Measurements from ENCODE around the gene MKNK1.

The MKNK1 gene

DNA sequence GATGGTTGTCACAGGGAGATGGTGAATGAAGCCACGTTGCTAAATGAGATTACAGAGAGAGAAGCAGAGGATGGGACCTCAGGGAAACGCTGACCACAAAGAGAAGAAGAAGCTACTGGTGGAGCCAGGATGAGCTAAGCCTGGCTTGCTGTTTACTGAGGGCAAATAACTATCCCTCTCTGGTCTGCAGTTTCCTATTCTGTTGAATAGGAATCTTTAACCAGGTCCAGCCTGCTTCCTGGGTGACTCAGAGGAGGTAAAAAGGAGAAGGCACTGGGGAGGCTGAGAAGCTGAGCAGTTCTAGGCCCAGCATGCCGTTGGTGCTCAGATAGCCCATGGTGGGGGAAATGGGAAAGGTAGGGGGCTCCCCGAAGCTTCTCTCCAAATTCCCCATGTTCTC, 84.9 kb downstream of the MKNK1 start:
- H3K9ac ChIP-seq (ENCODE audit: low read length): no peak overlapping the region
- H3K4me3 ChIP-seq (ENCODE audit: low read length): no peak overlapping the region
- H3K36me3 ChIP-seq (ENCODE audit: control insufficient read depth, insufficient read depth, low read length): no peaks in the 10 kb centered on the region
- no peaks in the 10 kb centered on the region for H3K9me3 ChIP-seq (ENCODE audit: control insufficient read depth, low read length)
- H3K4me1 ChIP-seq (ENCODE audit: control insufficient read depth, insufficient read depth, low read length): peaks cover 44% of the 10 kb centered on the region
- no peaks in the 10 kb centered on the region for H3K27me3 ChIP-seq (ENCODE audit: control insufficient read depth, insufficient read depth, low read length)

DNA sequence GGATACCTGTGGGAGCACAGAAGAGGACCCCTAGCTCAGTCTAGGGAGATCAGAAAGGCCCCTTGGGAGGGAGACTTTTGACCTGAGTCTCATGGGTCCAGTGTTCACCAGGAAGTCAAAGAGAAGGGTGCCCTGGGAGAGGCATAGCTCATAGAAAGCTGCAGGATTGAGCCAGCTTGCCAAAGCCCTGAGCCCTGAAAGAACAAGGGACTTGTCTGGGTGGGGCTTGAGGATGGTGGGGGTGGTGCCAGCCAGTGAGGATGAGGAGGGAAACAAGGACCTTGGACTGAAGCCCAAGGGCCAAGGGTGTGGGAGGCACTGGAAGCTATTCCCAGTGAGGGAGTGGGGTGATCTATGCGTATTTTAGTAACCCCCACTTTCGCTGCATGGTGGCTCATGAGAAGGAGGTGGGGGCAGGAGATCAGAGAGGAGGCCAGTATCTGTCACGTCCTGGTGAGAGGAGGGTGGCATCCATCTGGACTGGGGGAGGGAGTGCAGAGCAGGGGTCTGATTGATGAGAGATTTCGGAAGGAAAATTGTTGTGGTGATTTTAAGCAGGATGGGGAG, 86.1 kb downstream of the MKNK1 start:
- H3K9me3 ChIP-seq (ENCODE audit: control insufficient read depth, low read length): no peaks in the 10 kb centered on the region
- no peaks in the 10 kb centered on the region for H3K36me3 ChIP-seq (ENCODE audit: control insufficient read depth, insufficient read depth, low read length)
- H3K4me1 ChIP-seq (ENCODE audit: control insufficient read depth, insufficient read depth, low read length): peaks cover 33% of the 10 kb centered on the region
- H3K27me3 ChIP-seq (ENCODE audit: control insufficient read depth, insufficient read depth, low read length): no peaks in the 10 kb centered on the region
- no peak overlapping the region for H3K9ac ChIP-seq (ENCODE audit: low read length)
- no peak overlapping the region for H3K4me3 ChIP-seq (ENCODE audit: low read length)

DNA sequence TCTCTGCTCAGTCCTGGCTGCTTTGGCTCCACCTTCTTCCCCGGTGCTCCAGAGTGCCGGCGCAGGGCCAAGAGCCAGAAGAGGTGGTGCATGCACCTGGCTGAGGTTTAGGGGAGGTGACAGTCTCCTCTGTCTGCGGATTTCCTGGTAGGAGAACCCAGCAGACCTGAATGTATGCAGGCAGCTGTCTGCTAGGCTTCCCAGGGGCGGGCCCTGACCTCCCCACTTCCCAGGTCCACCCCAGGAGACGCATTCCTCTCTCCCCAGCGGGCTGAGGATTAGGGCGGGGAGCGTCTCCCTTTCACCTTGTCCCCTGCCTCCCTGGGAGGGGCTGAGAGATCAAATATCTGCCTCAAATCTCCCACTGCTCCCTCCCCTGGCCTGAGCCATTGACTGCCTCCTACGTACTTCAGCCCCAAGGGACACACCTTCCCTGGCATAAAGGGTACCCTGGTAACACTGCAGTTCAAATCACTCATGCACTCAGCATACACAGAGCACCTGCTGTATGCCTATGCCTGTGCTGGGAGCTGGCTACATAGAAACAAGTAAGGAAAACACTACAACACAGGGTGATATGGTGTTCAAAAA, 87.0 kb downstream of the MKNK1 start:
- H3K4me3 ChIP-seq (ENCODE audit: low read length): peak overlapping the region; percentile 27
- H3K9ac ChIP-seq (ENCODE audit: low read length): peak overlapping the region; percentile 32
- H3K27me3 ChIP-seq (ENCODE audit: control insufficient read depth, insufficient read depth, low read length): no peaks in the 10 kb centered on the region
- no peaks in the 10 kb centered on the region for H3K36me3 ChIP-seq (ENCODE audit: control insufficient read depth, insufficient read depth, low read length)
- no peaks in the 10 kb centered on the region for H3K9me3 ChIP-seq (ENCODE audit: control insufficient read depth, low read length)
- H3K4me1 ChIP-seq (ENCODE audit: control insufficient read depth, insufficient read depth, low read length): peaks cover 24% of the 10 kb centered on the region

DNA sequence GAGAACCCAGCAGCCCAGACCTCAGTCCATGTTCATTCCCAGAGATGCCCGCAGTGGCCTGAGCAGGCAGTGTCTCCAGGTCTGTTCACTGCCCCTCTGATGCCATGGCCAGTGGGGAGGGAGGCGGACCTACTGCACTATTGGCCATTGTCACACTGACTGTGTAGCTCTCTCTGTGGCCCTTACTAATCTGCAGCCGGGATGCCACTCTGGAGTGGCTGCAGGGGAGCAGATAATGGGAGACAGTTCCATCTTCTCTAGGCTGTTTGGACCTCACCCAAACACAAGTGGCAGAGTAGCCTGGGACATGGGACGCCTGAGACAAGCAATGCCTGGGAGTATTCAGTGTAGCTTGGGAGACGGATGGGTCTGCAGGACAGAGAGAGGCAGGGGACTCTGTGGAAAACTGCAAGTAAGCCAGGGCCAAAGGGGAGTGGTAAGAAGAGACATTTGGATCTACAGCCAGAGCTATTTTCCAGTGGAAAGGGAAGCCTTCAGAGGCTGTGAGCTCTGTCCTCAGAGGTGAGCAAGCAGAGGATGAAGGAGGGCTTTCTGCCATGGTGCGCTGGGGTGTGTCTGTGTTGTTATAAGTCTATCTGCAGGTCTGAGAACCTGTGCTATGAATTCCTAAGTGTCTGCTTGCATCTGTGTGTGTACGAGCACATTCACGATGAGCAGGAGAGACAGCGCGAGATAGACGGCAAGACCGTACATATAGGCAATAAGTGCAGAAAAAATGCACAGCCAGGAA, 87.7 kb downstream of the MKNK1 start:
- Histone ChIP-seq H3K4me3 (ENCODE audit: low read length) (no peak overlapping the region), H3K27me3 (ENCODE audit: control insufficient read depth, insufficient read depth, low read length) (no peaks in the 10 kb centered on the region), H3K36me3 (ENCODE audit: control insufficient read depth, insufficient read depth, low read length) (no peaks in the 10 kb centered on the region), H3K9ac (ENCODE audit: low read length) (no peak overlapping the region), H3K4me1 (ENCODE audit: control insufficient read depth, insufficient read depth, low read length) (peaks cover 21% of the 10 kb centered on the region), H3K9me3 (ENCODE audit: control insufficient read depth, low read length) (no peaks in the 10 kb centered on the region)

DNA sequence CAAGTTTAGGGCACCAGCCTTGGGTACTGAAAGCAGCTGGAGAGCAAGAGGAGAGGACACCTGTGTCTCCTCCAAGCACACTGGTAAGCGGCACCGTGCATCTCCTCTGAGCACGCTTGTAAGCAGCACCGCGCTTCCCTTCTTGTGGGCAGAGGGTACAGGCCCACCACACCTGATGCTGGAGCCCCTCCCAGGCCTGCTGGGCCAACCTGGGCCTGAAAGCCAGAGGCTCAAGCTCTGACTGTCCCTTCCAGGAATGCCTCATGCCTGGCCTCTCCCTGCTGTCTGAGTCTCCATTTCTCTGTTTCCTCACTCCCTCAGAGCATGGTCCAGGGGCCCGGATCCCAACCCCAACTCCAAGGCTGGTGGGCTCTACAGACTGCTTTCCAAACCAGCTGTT, 88.5 kb downstream of the MKNK1 start:
- no peak overlapping the region for H3K9ac ChIP-seq (ENCODE audit: low read length)
- H3K36me3 ChIP-seq (ENCODE audit: control insufficient read depth, insufficient read depth, low read length): no peaks in the 10 kb centered on the region
- H3K9me3 ChIP-seq (ENCODE audit: control insufficient read depth, low read length): no peaks in the 10 kb centered on the region
- no peak overlapping the region for H3K4me3 ChIP-seq (ENCODE audit: low read length)
- H3K27me3 ChIP-seq (ENCODE audit: control insufficient read depth, insufficient read depth, low read length): no peaks in the 10 kb centered on the region
- peaks cover 21% of the 10 kb centered on the region for H3K4me1 ChIP-seq (ENCODE audit: control insufficient read depth, insufficient read depth, low read length)

DNA sequence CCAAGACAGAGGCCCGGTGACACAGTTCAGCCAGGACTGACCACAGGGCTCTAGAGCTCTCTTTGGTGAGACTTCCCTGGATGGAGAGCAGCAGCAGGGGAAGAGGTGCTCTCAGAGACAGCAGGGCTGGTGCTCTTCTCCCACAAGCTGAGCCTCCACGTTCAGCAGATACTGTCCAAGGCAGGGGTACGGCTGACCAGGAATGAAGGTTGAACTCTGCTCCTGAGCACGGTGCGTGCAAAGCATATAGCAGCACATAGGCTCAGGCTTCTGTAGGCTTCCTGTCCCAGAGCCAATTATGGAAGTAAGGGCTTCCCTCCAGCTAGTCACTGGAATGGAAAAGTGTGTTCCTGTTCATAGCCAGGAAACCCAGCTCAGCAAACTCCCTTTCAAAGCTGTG, 90.5 kb downstream of the MKNK1 start:
- Histone ChIP-seq H3K9me3 (ENCODE audit: control insufficient read depth, low read length) (no peaks in the 10 kb centered on the region), H3K4me3 (ENCODE audit: low read length) (no peak overlapping the region), H3K4me1 (ENCODE audit: control insufficient read depth, insufficient read depth, low read length) (peaks cover 21% of the 10 kb centered on the region), H3K9ac (ENCODE audit: low read length) (no peak overlapping the region), H3K27me3 (ENCODE audit: control insufficient read depth, insufficient read depth, low read length) (no peaks in the 10 kb centered on the region), H3K36me3 (ENCODE audit: control insufficient read depth, insufficient read depth, low read length) (no peaks in the 10 kb centered on the region)

DNA sequence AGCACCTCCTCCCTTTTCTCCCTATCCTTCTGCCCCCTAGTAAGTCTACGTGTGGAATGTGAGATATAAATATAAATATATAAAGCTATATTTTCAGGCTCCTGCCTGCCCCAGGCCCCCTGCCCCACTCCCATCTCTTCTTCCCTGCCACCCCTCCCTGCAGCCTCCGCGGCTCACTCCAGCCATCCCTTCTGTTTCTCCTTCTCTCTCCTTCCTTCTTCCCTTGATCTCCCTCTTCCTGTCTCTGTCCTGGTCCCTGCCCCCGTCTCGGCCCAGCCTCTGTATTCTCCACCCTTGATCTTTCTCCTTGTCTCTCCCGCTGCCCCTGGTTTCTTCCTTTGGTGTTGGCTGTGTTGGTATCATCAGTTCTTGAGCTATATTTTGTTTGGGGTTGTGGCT, 91.3 kb downstream of the MKNK1 start:
- Histone ChIP-seq H3K36me3 (ENCODE audit: control insufficient read depth, insufficient read depth, low read length) (no peaks in the 10 kb centered on the region), H3K9me3 (ENCODE audit: control insufficient read depth, low read length) (no peaks in the 10 kb centered on the region), H3K27me3 (ENCODE audit: control insufficient read depth, insufficient read depth, low read length) (no peaks in the 10 kb centered on the region), H3K4me3 (ENCODE audit: low read length) (no peak overlapping the region), H3K9ac (ENCODE audit: low read length) (no peak overlapping the region), H3K4me1 (ENCODE audit: control insufficient read depth, insufficient read depth, low read length) (peaks cover 16% of the 10 kb centered on the region)

DNA sequence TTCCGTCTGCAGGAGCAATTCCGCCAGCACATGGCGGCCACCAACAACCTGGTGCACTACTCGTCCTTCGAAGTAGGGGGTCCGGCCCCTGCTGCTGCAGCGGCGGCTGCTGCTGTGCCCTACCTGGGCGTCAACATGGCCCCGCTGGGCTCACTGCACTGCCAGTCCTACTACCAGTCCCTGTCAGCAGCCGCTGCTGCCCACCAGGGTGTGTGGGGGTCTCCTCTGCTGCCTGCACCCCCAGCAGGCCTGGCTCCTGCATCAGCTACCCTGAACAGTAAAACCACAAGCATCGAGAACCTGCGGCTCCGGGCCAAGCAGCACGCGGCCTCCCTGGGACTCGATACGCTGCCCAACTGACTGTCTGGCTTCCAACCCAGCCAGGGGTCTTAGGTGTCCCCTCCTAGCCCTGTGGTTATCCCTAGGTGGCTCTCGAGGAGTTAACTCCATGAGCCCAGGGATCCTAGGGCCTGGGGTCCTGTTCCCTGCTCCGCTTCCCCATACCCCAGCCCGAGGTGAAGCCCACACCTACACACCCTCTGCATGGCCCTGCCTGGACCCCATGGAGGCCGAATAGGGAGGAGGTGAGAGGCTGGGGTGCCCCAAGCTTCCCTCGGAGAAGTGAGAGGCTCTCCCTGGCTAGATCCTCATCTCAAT, 91.8 kb downstream of the MKNK1 start:
- no peaks in the 10 kb centered on the region for H3K27me3 ChIP-seq (ENCODE audit: control insufficient read depth, insufficient read depth, low read length)
- H3K4me1 ChIP-seq (ENCODE audit: control insufficient read depth, insufficient read depth, low read length): peaks cover 11% of the 10 kb centered on the region
- H3K4me3 ChIP-seq (ENCODE audit: low read length): no peak overlapping the region
- no peaks in the 10 kb centered on the region for H3K36me3 ChIP-seq (ENCODE audit: control insufficient read depth, insufficient read depth, low read length)
- no peak overlapping the region for H3K9ac ChIP-seq (ENCODE audit: low read length)
- H3K9me3 ChIP-seq (ENCODE audit: control insufficient read depth, low read length): no peaks in the 10 kb centered on the region

DNA sequence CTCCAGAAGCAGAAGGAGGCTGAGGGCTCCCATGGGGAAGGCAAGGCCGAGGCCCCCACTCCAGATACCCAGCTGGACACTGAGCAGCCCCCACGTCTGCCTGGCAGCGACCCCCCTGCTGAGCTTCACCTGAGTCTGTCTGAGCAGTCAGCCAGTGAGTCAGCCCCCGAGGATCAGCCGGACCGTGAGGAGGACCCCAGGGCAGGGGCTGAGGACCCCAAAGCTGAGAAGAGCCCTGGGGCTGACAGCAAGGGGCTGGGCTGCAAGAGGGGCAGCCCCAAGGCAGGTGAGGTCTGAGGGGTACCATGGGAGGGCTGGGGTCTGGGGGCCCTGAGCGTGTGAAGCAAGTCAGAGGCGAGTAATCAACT, 93.1 kb downstream of the MKNK1 start:
- H3K27me3 ChIP-seq (ENCODE audit: control insufficient read depth, insufficient read depth, low read length): no peaks in the 10 kb centered on the region
- no peak overlapping the region for H3K9ac ChIP-seq (ENCODE audit: low read length)

DNA sequence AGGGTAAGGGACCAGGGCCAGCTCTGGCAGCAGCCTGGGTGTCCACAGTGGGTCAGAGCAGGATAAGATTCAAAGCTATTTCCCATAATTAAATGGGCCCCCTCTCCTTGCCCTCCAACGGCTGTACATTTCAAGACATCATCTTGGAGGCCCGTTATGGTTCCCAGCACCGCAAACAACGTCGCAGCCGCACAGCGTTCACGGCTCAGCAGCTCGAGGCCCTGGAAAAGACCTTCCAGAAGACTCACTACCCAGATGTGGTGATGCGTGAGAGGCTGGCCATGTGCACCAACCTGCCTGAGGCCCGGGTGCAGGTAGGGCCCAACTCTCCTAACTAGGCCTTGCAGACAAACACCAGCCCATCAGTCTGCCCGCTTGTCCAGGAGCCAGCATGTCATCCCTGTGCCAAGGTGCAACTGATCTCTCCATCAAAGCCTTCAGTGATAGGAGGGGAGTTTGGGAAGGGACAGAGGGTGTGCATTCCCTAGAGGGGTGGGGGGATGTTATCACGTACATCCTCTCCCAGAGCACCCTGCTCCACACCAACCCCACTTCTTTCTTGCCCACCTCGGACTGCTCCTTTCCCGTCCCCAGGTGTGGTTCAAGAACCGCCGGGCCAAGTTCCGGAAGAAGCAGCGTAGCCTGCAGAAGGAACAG, 93.6 kb downstream of the MKNK1 start:
- no peaks in the 10 kb centered on the region for H3K9me3 ChIP-seq (ENCODE audit: control insufficient read depth, low read length)
- no peaks in the 10 kb centered on the region for H3K4me1 ChIP-seq (ENCODE audit: control insufficient read depth, insufficient read depth, low read length)
- H3K9ac ChIP-seq (ENCODE audit: low read length): no peak overlapping the region
- no peaks in the 10 kb centered on the region for H3K36me3 ChIP-seq (ENCODE audit: control insufficient read depth, insufficient read depth, low read length)
- no peak overlapping the region for H3K4me3 ChIP-seq (ENCODE audit: low read length)
- H3K27me3 ChIP-seq (ENCODE audit: control insufficient read depth, insufficient read depth, low read length): no peaks in the 10 kb centered on the region

More for the DNA sequence above, 93.1 kb downstream of the MKNK1 start:
- H3K4me1 ChIP-seq (ENCODE audit: control insufficient read depth, insufficient read depth, low read length): no peaks in the 10 kb centered on the region
- no peak overlapping the region for H3K4me3 ChIP-seq (ENCODE audit: low read length)
- no peaks in the 10 kb centered on the region for H3K36me3 ChIP-seq (ENCODE audit: control insufficient read depth, insufficient read depth, low read length)
- no peaks in the 10 kb centered on the region for H3K9me3 ChIP-seq (ENCODE audit: control insufficient read depth, low read length)

DNA sequence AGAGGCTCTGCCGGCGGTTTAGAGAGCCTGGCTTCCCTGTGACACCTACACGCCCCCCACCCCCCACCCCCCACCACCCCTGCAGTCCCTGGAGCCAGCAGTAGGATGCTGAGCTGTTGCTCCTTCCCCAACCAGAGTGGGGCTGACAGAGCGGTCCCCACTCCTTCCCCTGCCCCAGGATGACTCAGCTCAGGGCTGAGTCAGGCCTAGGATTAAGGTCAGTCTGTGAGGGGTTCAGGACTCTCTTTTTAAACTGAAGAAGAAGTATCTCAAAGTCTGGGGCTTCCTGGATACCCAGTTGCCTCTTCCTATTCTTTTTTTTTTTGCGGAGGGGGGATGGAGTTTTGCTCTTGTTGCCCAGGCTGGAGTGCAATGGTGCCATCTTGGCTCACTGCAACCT, 95.3 kb downstream of the MKNK1 start:
- Histone ChIP-seq H3K27me3 (ENCODE audit: control insufficient read depth, insufficient read depth, low read length) (no peaks in the 10 kb centered on the region), H3K4me1 (ENCODE audit: control insufficient read depth, insufficient read depth, low read length) (no peaks in the 10 kb centered on the region), H3K4me3 (ENCODE audit: low read length) (no peak overlapping the region), H3K9me3 (ENCODE audit: control insufficient read depth, low read length) (no peaks in the 10 kb centered on the region), H3K9ac (ENCODE audit: low read length) (no peak overlapping the region), H3K36me3 (ENCODE audit: control insufficient read depth, insufficient read depth, low read length) (no peaks in the 10 kb centered on the region)
